HG02588 (cell line): ENCODE data around the gene CLEC2A.
"Not testable (repeated sequence)": the region's sequence is repeated elsewhere in the genome, so short reads cannot be mapped to it uniquely, and the experiment has no call there.

Experiments
- ATAC-seq: cut with Tn5 transposase; IDR thresholded peaks from one replicate; pipeline ENCODE4 v1.9.1; 2021; ENCODE audit warnings: mild to moderate bottlenecking, moderate library complexity; ENCODE audit not compliant: unreplicated experiment

Gene CLEC2A

GRCh38 chr12:9883175-9883574 is 49.0 kb downstream of the CLEC2A start:
- no peak for ATAC-seq

DNA sequence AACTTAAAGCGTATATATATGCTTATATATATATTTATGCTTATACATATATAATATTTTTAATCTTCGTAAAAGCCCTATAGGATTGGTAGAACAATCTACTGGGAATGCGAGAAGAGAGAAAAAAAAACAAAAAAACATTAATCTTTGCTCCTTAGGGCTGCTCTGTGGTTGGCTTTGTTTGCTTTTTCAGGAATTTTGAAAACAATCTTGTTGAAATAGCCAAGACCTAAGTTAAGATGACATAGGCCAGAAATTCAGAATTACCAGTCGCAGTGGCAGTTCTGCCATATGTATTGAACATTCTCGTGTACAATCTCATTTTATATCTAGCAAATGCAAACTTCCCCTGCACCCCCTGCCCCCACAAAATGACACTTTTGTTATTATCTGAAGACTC is 50.2 kb downstream of the CLEC2A start:
- ATAC-seq = no peak

DNA sequence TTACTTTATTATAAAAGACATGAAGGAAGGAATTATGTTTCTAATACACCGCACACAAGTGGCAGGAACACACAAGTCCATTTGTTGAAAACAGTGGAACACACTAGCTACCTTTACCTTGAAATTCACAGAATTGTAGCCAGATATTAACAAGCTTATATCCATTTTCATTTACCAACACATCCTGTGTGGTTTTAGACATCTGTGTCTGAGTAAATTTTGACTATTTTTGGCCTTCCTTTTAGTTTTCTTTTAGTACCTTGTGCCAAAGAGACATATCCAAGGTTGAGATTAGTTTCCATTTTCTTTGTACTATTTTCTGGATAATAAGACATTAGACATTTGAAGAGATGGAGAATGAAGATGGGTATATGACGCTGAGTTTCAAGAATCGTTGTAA is 50.9 kb downstream of the CLEC2A start, which contains the start of gene KLRF2:
Gene KLRF2, plus strand, starts transcription at position 244 of the 400 bp plus-strand sequence. Its CDS starts 107 bp downstream, at position 351.
- ATAC-seq = no peak

DNA sequence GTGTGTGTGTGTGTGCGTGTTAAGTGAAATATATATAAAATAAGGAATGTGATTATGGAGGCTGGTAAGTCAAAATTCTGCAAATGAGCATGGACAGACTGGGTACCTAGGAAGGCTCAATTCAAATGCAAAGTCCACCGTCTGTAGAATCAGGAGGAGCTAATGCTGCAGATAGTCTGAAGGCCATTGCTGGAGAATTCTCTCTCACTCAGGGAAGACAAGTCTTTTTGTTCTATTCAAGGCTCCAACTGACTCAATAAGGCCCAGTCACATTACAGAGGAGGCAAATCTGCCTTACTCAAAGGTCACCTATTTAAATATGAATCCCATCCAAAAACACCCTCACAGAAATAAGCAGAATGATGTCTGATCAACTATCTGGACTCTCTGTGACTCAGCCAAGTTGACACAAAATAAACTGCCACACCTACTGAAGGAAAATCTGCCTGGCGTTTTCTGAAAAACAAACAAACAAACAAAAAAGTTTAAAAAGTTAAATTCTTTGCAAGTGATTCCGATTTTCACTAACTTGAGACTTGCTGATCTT is 51.6 kb downstream of the CLEC2A start:
- no peak for ATAC-seq

- ATAC-seq = not testable (repeated sequence)
Measured at GRCh38 chr12:9876120-9876519, 56.0 kb downstream of the CLEC2A start.

DNA sequence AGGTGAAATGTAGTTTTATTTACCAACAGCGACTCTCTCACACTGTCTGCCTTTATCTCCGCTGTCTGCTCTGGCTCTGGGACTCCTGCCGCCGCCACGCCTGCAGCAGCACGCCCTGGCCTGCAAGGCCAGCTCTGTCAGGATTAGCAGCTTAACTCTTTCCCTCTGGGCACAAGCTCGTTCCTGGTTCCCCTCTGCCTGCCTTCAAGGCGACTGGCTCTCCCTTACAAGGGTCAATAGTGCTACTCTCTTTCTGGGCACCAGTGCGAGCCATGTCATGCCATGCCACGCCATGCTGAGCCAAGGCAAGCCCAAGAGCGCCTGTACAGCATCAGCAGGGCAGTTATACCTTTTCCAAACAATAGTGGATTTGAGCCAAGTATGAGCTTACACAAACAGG is 59.4 kb downstream of the CLEC2A start:
- ATAC-seq = no peak

- no peak for ATAC-seq
Measured at GRCh38 chr12:9872162-9872561, 60.0 kb downstream of the CLEC2A start.

- no peak for ATAC-seq
Measured at GRCh38 chr12:9870286-9870866, 61.8 kb downstream of the CLEC2A start.

DNA sequence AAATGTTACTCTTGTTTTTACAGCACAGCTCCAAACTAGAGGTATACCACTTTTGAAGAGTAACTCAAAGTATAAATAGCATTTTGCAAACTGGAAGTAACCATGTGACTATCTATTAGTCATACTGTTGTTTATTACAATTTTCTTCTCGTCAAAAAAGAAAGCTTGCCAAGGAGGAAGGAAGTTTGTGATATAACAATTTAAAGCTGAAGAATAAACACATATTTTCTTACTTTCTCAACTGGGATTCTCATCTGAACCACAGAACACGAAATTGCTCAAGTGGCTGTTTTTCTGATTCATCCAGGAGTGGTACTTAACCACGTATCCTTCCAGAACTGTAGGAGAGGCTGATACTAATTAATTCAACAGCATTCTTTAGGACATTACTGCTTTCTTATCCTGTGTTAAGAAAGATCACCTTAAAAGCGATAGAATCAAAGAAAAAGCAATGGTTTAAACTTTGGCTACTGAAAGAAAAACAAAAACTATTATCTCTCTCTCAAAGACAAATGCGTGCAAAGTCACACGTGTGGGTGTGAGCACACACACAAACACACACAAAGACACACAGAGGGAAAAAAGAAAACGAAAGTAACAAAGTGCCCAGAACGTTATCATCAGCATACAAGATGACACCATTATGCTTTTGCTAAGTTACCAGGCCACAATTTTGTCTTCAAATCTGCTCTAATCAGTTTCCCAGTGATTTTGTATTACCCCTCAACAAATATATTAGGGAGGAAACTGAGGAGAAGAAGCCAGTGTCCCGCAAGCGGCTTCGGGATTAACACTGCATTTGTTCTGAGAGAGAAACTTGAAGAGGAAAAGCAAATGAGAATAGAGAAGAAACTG is 62.6 kb downstream of the CLEC2A start, which contains the start of gene CLEC2B:
Gene CLEC2B, minus strand, starts transcription at position 48 of the 855 bp plus-strand sequence.
- peak; percentile 46 for ATAC-seq

- no peak for ATAC-seq
Measured at GRCh38 chr12:9868951-9869306, 63.2 kb downstream of the CLEC2A start.

DNA sequence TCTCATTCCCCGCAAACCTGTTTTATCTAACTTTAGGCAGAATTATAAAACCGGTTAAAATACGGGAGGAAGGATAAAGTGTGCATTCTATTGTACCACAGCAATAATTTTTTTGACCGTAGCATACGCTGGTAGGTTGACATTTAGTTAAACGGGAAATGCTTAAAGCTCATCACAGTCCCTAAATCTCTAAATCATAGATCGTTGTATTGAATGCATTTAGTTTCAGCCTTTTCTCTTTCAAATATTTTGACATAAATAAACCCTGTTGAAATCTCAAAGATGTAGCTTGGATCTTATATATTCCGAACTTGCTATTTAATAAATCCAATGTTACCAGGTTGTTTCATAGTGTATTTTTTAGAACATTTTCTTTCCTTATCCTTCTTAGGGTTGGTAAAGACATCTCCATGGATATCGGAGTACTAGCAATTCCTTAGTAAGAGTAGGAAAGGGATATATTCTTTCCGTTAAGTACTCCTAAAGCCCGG is 63.8 kb downstream of the CLEC2A start:
- ATAC-seq = no peak

DNA sequence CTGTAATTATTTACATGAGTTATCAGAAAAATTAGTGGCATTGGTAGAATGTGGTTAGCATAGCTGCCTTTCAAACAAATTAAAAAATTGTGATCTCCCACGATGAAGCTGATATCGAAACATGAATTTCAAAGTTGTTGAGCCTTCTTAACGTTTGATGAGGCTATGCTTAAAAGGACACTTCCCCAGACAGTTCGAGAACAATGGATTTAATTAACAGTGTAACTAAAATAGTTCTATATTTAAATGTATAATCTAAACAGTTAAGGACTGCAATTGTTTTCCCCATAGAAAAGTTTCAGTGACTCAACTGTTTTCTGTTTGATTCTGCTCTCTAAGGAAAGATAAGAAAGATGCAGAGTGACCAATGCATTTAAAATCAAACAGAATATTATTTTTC is 64.6 kb downstream of the CLEC2A start:
- ATAC-seq = no peak

- no peak for ATAC-seq
Measured at GRCh38 chr12:9866860-9867269, 65.3 kb downstream of the CLEC2A start.

GRCh38 chr12:9864913-9865675 is 67.1 kb downstream of the CLEC2A start:
- no peak for ATAC-seq
